H1 (cell line): ENCODE data around the gene TNFRSF8.

Source experiments
- ASH2L ChIP-seq: fragments of 200-600, 300-600 bp; sonication (generic); IDR thresholded peaks from one replicate; pipeline ENCODE4 v1.7.1; 2017; ENCODE audit warnings: low read length
- BACH1 ChIP-seq: IDR thresholded peaks from 2 replicates; pipeline ENCODE4 v1.6.1; 2012; ENCODE audit warnings: low read length, improper control_type of control experiment
- CTCF ChIP-seq, 3 experiments: IDR thresholded peaks; 1 replicate in 2 of 3; 2 replicates in 1 of 3; pipeline versions ENCODE4 v1.5.1 to v1.6.1; 2011; ENCODE audit warnings: low read length in 3 of 3, mild to moderate bottlenecking in 3 of 3, inconsistent platforms in 2 of 3, low read depth in 1 of 3, moderate library complexity in 1 of 3; ENCODE audit not compliant: insufficient read depth in 1 of 3; ENCODE audit errors: control extremely low read depth in 1 of 3
- EP300 ChIP-seq, 2 experiments: IDR thresholded peaks; 1 replicate in 1 of 2; 2 replicates in 1 of 2; pipeline ENCODE4 v1.6.1; 2011 to 2012; ENCODE audit warnings: low read depth in 2 of 2, low read length in 2 of 2, mild to moderate bottlenecking in 2 of 2, borderline replicate concordance in 1 of 2, inconsistent platforms in 1 of 2, moderate library complexity in 1 of 2
- EZH2 ChIP-seq: fragments of 200-600 bp; sonication (generic); IDR thresholded peaks from 2 replicates; pipeline ENCODE4 v1.7.1; 2012; ENCODE audit warnings: low read depth, mild to moderate bottlenecking, moderate library complexity, low read length, inconsistent platforms; ENCODE audit not compliant: severe bottlenecking
- HDAC6 ChIP-seq: IDR thresholded peaks from one replicate; pipeline ENCODE4 v1.7.1; 2012; ENCODE audit warnings: low read depth, mild to moderate bottlenecking, inconsistent platforms, low read length, moderate library complexity
- JUN ChIP-seq: IDR thresholded peaks from 2 replicates; pipeline ENCODE4 v1.6.1; 2011; ENCODE audit warnings: low read depth, mild to moderate bottlenecking, improper control_type of control experiment, low read length
- POLR2A ChIP-seq, 2 experiments: IDR thresholded peaks; 1 replicate in 1 of 2; 2 replicates in 1 of 2; pipeline ENCODE4 v1.6.1; 2011; ENCODE audit warnings: low read depth in 2 of 2, low read length in 2 of 2, mild to moderate bottlenecking in 2 of 2; ENCODE audit errors: control extremely low read depth in 1 of 2
- POLR2AphosphoS5 ChIP-seq: IDR thresholded peaks from 2 replicates; pipeline ENCODE4 v1.6.1; 2011; ENCODE audit warnings: low read depth, low read length
- SIN3A ChIP-seq, 2 experiments: IDR thresholded peaks in 1 of 2; conservative IDR thresholded peaks in 1 of 2; 2 replicates each; pipeline ENCODE4 v1.6.1; 2011 to 2012; ENCODE audit warnings: low read length in 2 of 2, improper control_type of control experiment in 1 of 2, low read depth in 1 of 2, mild to moderate bottlenecking in 1 of 2
- SIRT6 ChIP-seq: IDR thresholded peaks from one replicate; pipeline ENCODE4 v1.7.1; 2012; ENCODE audit warnings: low read length, inconsistent platforms
- SP2 ChIP-seq: IDR thresholded peaks from 2 replicates; pipeline ENCODE4 v1.6.1; 2012; ENCODE audit warnings: mild to moderate bottlenecking, low read length, inconsistent platforms
- SRF ChIP-seq: IDR thresholded peaks from 2 replicates; pipeline ENCODE4 v1.6.1; 2011; ENCODE audit warnings: mild to moderate bottlenecking, low read depth, low read length, moderate library complexity
- TCF12 ChIP-seq: IDR thresholded peaks from 2 replicates; pipeline ENCODE4 v1.6.1; 2011; ENCODE audit warnings: low read depth, mild to moderate bottlenecking, low read length

GRCh38 chr1:12177999-12178441, 114.9 kb downstream of the TNFRSF8 start:
- no peak for TF ChIP-seq TCF12
- TF ChIP-seq CTCF (IDR thresholded peaks at IDR 0.05; ENCODE audit: control extremely low read depth in 1 of 3, insufficient read depth in 1 of 3, low read depth in 1 of 3, low read length in 3 of 3): no peak
- TF ChIP-seq ASH2L: no peak
- TF ChIP-seq EZH2: no peak
- no peak for TF ChIP-seq POLR2A (IDR thresholded peaks at IDR 0.05; ENCODE audit: control extremely low read depth in 1 of 2, low read depth in 2 of 2, low read length in 2 of 2)
- no peak for TF ChIP-seq BACH1
- no peak for TF ChIP-seq EP300 (IDR thresholded peaks at IDR 0.05; ENCODE audit: borderline replicate concordance in 1 of 2, low read depth in 2 of 2, low read length in 2 of 2)
- TF ChIP-seq HDAC6: no peak
- no peak for TF ChIP-seq JUN
- TF ChIP-seq POLR2AphosphoS5: no peak
- no peak for TF ChIP-seq SIRT6
- no peak for TF ChIP-seq SIN3A (conservative IDR thresholded peaks at IDR 0.05 in 1 of 2, IDR thresholded peaks at IDR 0.05 in 1 of 2; ENCODE audit: low read depth in 1 of 2, low read length in 2 of 2)
- TF ChIP-seq SP2: no peak
- no peak for TF ChIP-seq SRF
